Left lung (tissue), 10 donors: ENCODE measurements around the gene RPS8. TPM values are rescaled to one million over a fixed set of nuclear protein-coding genes. Genes with fewer than 3 reads are reported as not detected.

Experiments used
- ATAC-seq: fragments of 200-7000 bp; cut with Tn5 transposase; one replicate; pipeline ENCODE4 v1.9.1; 2020; ENCODE audit warnings: moderate library complexity
- DNase-seq, 4 donors: peaks; one replicate each; pipeline ENCODE4 v3.0.0-alpha.2; 2013 to 2020
- H3K27ac ChIP-seq, 2 donors: fragments of 200-600 bp; sonication (generic) in 1 of 2; one replicate each; pipeline versions ENCODE4 v1.5.0 to v1.8.0; 2020 to 2021
- H3K27me3 ChIP-seq, 2 donors: fragments of 200-600 bp; sonication (generic) in 1 of 2; one replicate each; pipeline versions ENCODE4 v1.5.0 to v1.8.0; 2020 to 2021
- H3K36me3 ChIP-seq, 2 donors: fragments of 200-600 bp; sonication (generic) in 1 of 2; one replicate each; pipeline versions ENCODE4 v1.5.0 to v1.8.0; 2020 to 2021
- H3K4me1 ChIP-seq, 2 donors: fragments of 200-600 bp; one replicate each; pipeline ENCODE4 v1.8.0; 2021
- H3K4me3 ChIP-seq, 2 donors: fragments of 200-600 bp; sonication (generic) in 1 of 2; one replicate each; pipeline versions ENCODE4 v1.5.0 to v1.8.0; 2020 to 2021; ENCODE audit warnings: mild to moderate bottlenecking in 1 of 2
- H3K9me3 ChIP-seq, 2 donors: fragments of 200-600 bp; sonication (generic) in 1 of 2; one replicate each; pipeline versions ENCODE4 v1.5.0 to v1.8.0; 2020 to 2021
- CTCF ChIP-seq, 2 donors: fragments of 200-600 bp; sonication (generic) in 1 of 2; IDR thresholded peaks; one replicate each; pipeline versions ENCODE4 v1.5.0 to v1.8.0; 2021; ENCODE audit warnings: antibody characterized with exemption in 2 of 2
- intact Hi-C, 2 donors: fragments of 100-400 bp; cut with DNase I; formaldehyde crosslinking; loops; one replicate each; pipeline versions ENCODE4 v1.11.2 to v1.14.2; 2022
- polyA plus RNA-seq, 6 donors: library from polyadenylated mRNA; unstranded; fragments of 120-200 nt; gene quantifications; one replicate each; pipeline ENCODE4 v1.2.1, GENCODE V29; 2013; ENCODE audit not compliant: insufficient read length in 6 of 6
- total RNA-seq, 2 donors: library from RNA; stranded (reverse); fragmentation: NEBNext Ultra II Directional; extraction: Animal tissue kit (Norgen Biotek cat#: 25700); gene quantifications; one replicate each; pipeline ENCODE4 v1.2.1, GENCODE V29; 2021
- donor health status: DM: no; HTN: yes; CAD: no.
- donor health status: DM: no; HTN: no; CAD: no.

Gene RPS8
- total and polyA plus RNA-seq, 8 donors = 1,533 to 3,443 (median 2,890) TPM

GRCh38 chr1:44805311-44806024 lies 30.1 kb downstream of the RPS8 start:
- ATAC-seq (no peak), DNase-seq (peak in 2 of 4 donors; percentile 30 to 78)
- no peaks in the 10 kb centered on the region for H3K27me3 ChIP-seq
- peaks cover 43 to 88% of the 10 kb centered on the region in 2 donors for H3K4me1 ChIP-seq
- no peaks in the 10 kb centered on the region for H3K9me3 ChIP-seq
- no peak overlapping the region for H3K4me3 ChIP-seq
- TF ChIP-seq CTCF (IDR thresholded peaks at IDR 0.05) = no peak
- intact Hi-C loops = no loop called here
- peak overlapping the region; percentile 97 to 99 for H3K27ac ChIP-seq
- H3K36me3 ChIP-seq = peaks cover 0 to 51% of the 10 kb centered on the region in 2 donors

- peaks cover 0 to 51% of the 10 kb centered on the region in 2 donors for H3K36me3 ChIP-seq
- H3K4me1 ChIP-seq = peaks cover 43 to 95% of the 10 kb centered on the region in 2 donors
- DNase-seq (peak in 2 of 4 donors; percentile 34 to 81), ATAC-seq (no peak)
- H3K27me3 ChIP-seq = no peaks in the 10 kb centered on the region
- TF ChIP-seq CTCF (IDR thresholded peaks at IDR 0.05) = no peak
- H3K4me3 ChIP-seq = peak overlapping the region in 1 of 2 donors; percentile 16
- intact Hi-C loops = no loop called here
- peak overlapping the region; percentile 97 to 99 for H3K27ac ChIP-seq
- H3K9me3 ChIP-seq = no peaks in the 10 kb centered on the region
Measured at GRCh38 chr1:44806025-44806703, 30.8 kb downstream of the RPS8 start.

- peak within 1 kb of the TSS in 1 of 2 donors; percentile 25 for H3K4me3 ChIP-seq
- H3K27ac ChIP-seq = peak within 1 kb of the TSS; percentile 97 to 99
- ATAC-seq = no peak
- peaks cover 43 to 100% of the 10 kb centered on the region in 2 donors for H3K4me1 ChIP-seq
- DNase-seq = no peak
- H3K27me3 ChIP-seq = no peaks in the 10 kb centered on the region
- intact Hi-C loops = no loop called here
- no peak for TF ChIP-seq CTCF (IDR thresholded peaks at IDR 0.05)
- no peaks in the 10 kb centered on the region for H3K9me3 ChIP-seq
- peaks cover 0 to 51% of the 10 kb centered on the region in 2 donors for H3K36me3 ChIP-seq
Measured at GRCh38 chr1:44806704-44807363, 31.5 kb downstream of the RPS8 start, which contains the start of gene DYNLT4. Gene DYNLT4 (minus strand): TSS chr1:44807351. CDS start chr1:44806668, 683 bp downstream.

- no peaks in the 10 kb centered on the region for H3K9me3 ChIP-seq
- H3K4me1 ChIP-seq = peaks cover 41 to 100% of the 10 kb centered on the region in 2 donors
- TF ChIP-seq CTCF (IDR thresholded peaks at IDR 0.05) = no peak
Measured at GRCh38 chr1:44807364-44808062, 32.2 kb downstream of the RPS8 start.

More at GRCh38 chr1:44807364-44808062, 32.2 kb downstream of the RPS8 start:
- ATAC-seq (peak; percentile 83), DNase-seq (peak; percentile 82 to 99 (median 96))
- H3K27ac ChIP-seq = peak overlapping the region; percentile 97 to 99
- intact Hi-C loops = no loop called here
- H3K36me3 ChIP-seq = peaks cover 0 to 45% of the 10 kb centered on the region in 2 donors
- H3K4me3 ChIP-seq = peak overlapping the region in 1 of 2 donors; percentile 25
- H3K27me3 ChIP-seq = no peaks in the 10 kb centered on the region
